Prostate gland (tissue), 2 donors: ENCODE measurements around the gene SH2B3. TPM values are rescaled to one million over a fixed set of nuclear protein-coding genes. Genes with fewer than 3 reads are reported as not detected.

ENCODE experiments used
- DNase-seq: peaks from one replicate; pipeline ENCODE4 v3.0.0-alpha.2; 2019; ENCODE audit warnings: low spot score
- H3K27ac ChIP-seq, 2 donors: fragments of 200-600 bp; sonication (generic); 2 replicates each; pipeline ENCODE4 v1.5.1; 2017 to 2019
- H3K27me3 ChIP-seq: fragments of 200-600 bp; sonication (generic); replicated peaks from 2 replicates; pipeline ENCODE4 v1.5.1; 2019; ENCODE audit not compliant: insufficient read depth
- H3K36me3 ChIP-seq, 2 donors: fragments of 200-600 bp; sonication (generic); 1 replicate in 1 of 2; 2 replicates in 1 of 2; pipeline versions ENCODE4 v1.5.1 to v1.8.1; 2017 to 2019
- H3K4me1 ChIP-seq: fragments of 200-600 bp; sonication (generic); replicated peaks from 2 replicates; pipeline ENCODE4 v1.5.1; 2019
- H3K4me3 ChIP-seq, 2 donors: fragments of 200-600 bp; sonication (generic); 2 replicates each; pipeline ENCODE4 v1.5.1; 2017 to 2019
- H3K9me3 ChIP-seq: fragments of 200-600 bp; sonication (generic); 2 replicates; pipeline ENCODE4 v1.5.1; 2017
- POLR2A ChIP-seq: fragments of 450-650 bp; IDR thresholded peaks from one replicate; pipeline ENCODE4 v1.6.1; 2016; ENCODE audit warnings: antibody characterized with exemption, mild to moderate bottlenecking
- POLR2AphosphoS5 ChIP-seq: sonication (generic); formaldehyde crosslinking; IDR thresholded peaks from one replicate; pipeline ENCODE4 v1.6.1; 2017; ENCODE audit warnings: antibody characterized with exemption
- WGBS: methylation state at CpG from one replicate; pipeline ENCODE4 v1.1.5; 2018; 5-methylcytosine and 5-hydroxymethylcytosine counted together
- intact Hi-C: fragments of 100-400 bp; cut with DNase I; formaldehyde crosslinking; loops from one replicate; pipeline ENCODE4 v1.14.2; 2022
- total RNA-seq, 2 donors: library from RNA; depleted of rRNA; stranded (reverse); fragments of >200 nt; gene quantifications; one replicate each; pipeline ENCODE4 v1.1.0, GENCODE V29; 2016
- TF ChIP-seq, protein P1 (sequence below), 4 experiments: fragments of 200-600 bp in 2 of 4; fragments of 450-650 bp in 2 of 4; sonication (generic) in 2 of 4; IDR thresholded peaks; 1 replicate in 3 of 4; 2 replicates in 1 of 4; pipeline ENCODE4 v1.5.1; 2016 to 2019; ENCODE audit warnings: antibody characterized with exemption in 4 of 4, mild to moderate bottlenecking in 2 of 4, moderate library complexity in 2 of 4

The SH2B3 gene
- total RNA-seq, 2 donors from 2014 or later: 13.3 to 34.8 TPM

DNA sequence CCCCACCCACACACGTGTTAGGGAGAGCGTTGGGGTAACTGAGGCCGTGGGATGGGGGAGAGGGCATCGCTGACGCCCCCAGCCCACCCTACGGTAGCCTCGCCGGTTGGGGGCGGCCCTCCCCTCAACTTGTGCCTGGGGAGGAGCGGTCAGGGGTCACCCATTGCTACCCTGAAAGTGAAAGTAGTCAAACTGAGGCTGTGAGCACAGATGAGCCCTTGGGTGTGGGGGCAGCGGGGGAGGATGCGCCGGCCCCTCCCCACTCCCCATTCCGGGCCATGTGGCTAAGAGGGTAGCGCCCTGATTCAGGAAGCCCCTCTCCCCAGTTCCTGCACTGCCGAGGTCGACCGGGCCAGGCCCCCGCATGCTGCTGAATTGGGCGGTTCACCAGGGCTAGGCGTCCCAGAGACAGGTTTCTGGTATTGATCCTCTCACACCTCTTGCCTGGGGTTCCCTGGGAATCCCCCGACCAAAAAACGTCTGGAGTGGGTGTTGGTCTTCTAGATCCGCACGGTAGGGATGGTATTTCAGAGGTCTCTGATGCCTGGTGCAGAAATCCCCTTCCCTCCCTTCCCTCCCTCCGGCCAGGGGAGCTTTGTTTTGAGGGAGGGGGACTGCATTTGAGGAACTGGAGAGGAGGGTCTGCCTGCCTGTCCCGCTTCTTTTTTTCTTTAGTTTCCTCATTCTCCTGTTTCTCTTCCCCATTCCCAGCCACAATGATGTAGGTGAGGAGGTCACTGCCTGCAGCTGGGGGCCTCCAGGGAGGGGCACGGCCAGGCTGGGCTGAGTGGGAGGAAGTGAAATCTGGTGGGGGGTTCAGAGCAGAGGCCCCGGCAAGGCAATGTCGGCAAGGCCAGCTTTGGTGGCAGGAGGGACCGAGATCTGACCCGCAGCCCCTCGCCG is 1.0 kb downstream of the SH2B3 start:
- no peak for DNase-seq
- peak overlapping the region; percentile 67 to 69 for H3K27ac ChIP-seq
- H3K36me3 ChIP-seq: no peaks in the 10 kb centered on the region
- peak overlapping the region; percentile 84 to 93 for H3K4me3 ChIP-seq
- H3K4me1 ChIP-seq: peaks cover 5% of the 10 kb centered on the region
- WGBS: 28% methylated on average over 30 of the region's 34 CpGs
- H3K27me3 ChIP-seq: no peaks in the 10 kb centered on the region
- no peak for TF ChIP-seq POLR2AphosphoS5
- no peak for TF ChIP-seq POLR2A
- TF ChIP-seq, protein P1, sequence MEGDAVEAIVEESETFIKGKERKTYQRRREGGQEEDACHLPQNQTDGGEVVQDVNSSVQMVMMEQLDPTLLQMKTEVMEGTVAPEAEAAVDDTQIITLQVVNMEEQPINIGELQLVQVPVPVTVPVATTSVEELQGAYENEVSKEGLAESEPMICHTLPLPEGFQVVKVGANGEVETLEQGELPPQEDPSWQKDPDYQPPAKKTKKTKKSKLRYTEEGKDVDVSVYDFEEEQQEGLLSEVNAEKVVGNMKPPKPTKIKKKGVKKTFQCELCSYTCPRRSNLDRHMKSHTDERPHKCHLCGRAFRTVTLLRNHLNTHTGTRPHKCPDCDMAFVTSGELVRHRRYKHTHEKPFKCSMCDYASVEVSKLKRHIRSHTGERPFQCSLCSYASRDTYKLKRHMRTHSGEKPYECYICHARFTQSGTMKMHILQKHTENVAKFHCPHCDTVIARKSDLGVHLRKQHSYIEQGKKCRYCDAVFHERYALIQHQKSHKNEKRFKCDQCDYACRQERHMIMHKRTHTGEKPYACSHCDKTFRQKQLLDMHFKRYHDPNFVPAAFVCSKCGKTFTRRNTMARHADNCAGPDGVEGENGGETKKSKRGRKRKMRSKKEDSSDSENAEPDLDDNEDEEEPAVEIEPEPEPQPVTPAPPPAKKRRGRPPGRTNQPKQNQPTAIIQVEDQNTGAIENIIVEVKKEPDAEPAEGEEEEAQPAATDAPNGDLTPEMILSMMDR (IDR thresholded peaks at IDR 0.05): no peak
- no peaks in the 10 kb centered on the region for H3K9me3 ChIP-seq
- intact Hi-C loops: loop anchor here (5.0 kb wide), 1 partner anchor 46 kb away; no protein-coding TSS in a partner anchor

DNA sequence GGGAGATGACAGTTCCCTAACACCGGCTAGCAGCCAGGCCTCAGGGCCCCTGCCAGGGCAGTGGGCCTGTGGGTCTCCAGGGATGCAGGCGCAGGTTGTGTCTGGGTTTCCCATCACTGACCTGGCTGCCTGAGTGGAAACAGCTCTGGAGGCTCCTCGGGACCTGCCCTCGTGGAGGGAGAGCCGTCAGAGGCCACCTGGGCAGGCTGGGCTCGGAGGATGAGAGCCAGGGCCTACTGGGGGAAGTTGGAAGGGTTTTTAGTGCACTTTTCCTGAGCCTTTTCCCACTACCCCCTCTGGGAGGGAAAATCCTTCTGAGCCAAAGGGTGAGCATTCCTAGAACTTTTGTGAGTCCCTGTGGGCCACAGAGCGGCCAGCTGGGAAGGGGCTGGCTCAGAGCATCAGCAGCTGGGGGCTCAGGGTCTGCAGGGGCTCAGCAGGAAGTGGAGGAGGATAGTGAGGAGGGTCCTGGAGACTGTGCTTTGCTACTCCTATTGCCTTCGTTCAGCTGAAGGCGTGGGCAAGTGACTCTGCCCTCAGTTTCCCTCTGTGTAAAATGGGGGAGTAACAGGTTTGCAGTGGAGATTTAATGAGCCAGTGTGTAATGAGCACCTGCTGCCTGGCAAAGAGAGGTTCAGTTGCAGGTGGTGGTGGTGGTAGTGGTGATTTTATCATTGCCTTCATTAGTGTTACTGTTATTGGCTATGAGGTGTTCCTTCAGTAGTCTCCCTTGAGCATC is 1.8 kb downstream of the SH2B3 start:
- TF ChIP-seq POLR2A: no peak
- DNase-seq: no peak
- Histone ChIP-seq H3K27me3 (no peaks in the 10 kb centered on the region), H3K36me3 (no peaks in the 10 kb centered on the region), H3K27ac (peak overlapping the region; percentile 67 to 69), H3K4me1 (peaks cover 5% of the 10 kb centered on the region), H3K9me3 (no peaks in the 10 kb centered on the region), H3K4me3 (peak overlapping the region; percentile 84 to 93)
- intact Hi-C loops: loop anchor here (5.0 kb wide), 1 partner anchor 45 kb away; no protein-coding TSS in a partner anchor
- 80% methylated on average over 9 of the region's 9 CpGs for WGBS

DNA sequence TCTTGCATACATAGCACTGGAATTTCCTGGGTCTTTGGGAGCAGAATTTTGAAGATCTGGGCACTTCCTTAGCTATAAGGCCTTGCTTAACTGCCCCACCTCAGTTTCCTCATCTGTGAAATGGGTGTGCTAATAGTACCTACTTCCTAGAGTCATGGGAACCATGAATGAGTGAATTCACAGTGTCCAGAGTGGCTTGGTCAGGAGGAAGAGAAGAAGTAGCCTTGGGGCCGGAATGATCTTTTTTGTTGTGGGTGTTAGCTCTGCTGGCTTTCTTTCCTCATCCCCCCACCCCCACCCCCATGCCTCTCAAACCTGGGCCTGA is 2.4 kb downstream of the SH2B3 start:
- no peak for DNase-seq
- no peak for TF ChIP-seq POLR2A
- Histone ChIP-seq H3K4me1 (peaks cover 5% of the 10 kb centered on the region), H3K27me3 (no peaks in the 10 kb centered on the region), H3K27ac (no peak overlapping the region), H3K36me3 (no peaks in the 10 kb centered on the region), H3K4me3 (no peak overlapping the region), H3K9me3 (no peaks in the 10 kb centered on the region)
- intact Hi-C loops: loop anchor here (5.0 kb wide), 1 partner anchor 44 kb away; no protein-coding TSS in a partner anchor
- 78% methylated on average over 1 of the region's 1 CpG for WGBS

DNA sequence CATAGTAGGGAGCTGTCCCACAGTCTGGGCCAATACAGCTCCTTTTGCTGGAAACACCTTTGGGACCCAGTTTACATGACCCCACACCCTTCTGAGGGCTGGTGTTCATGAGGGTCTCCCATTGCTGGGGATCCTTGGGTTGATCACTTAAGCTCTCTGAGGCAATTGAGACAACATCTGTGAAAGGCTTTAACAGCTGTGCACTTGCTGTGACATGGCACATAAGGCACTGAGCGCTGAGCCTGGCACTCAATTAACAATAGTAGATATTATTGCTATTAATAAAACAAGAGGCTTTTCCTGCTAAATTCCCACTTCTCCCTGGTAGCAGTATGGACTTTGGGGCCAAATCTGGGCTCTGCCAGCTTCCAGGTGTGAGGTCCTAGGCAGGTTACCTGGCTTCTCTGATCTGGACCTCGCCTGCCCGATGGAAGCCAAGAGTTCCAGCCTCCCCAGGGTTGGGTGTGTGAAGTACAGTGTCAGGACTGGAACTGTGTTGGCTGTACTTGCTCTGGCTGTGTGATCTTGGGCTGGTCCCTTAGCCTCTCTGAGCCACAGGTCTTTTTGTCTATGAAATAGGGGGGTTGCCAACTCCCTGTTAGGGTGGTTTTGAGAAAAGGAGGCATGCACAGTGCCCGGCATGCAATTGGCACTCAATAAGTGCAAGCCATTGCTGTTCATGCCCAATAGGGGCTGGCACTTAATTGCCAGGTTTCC is 3.1 kb downstream of the SH2B3 start:
- no peaks in the 10 kb centered on the region for H3K9me3 ChIP-seq
- intact Hi-C loops: loop anchor here (5.0 kb wide), 1 partner anchor 43 kb away; no protein-coding TSS in a partner anchor
- H3K4me3 ChIP-seq: no peak overlapping the region
- no peaks in the 10 kb centered on the region for H3K36me3 ChIP-seq
- WGBS: 84% methylated on average over 4 of the region's 4 CpGs
- TF ChIP-seq, protein P1 (IDR thresholded peaks at IDR 0.05): no peak
- TF ChIP-seq POLR2AphosphoS5: no peak
- no peak for TF ChIP-seq POLR2A
- H3K4me1 ChIP-seq: peaks cover 5% of the 10 kb centered on the region
- no peaks in the 10 kb centered on the region for H3K27me3 ChIP-seq
- H3K27ac ChIP-seq: peak overlapping the region in 1 of 2 donors; percentile 54
- no peak for DNase-seq

DNA sequence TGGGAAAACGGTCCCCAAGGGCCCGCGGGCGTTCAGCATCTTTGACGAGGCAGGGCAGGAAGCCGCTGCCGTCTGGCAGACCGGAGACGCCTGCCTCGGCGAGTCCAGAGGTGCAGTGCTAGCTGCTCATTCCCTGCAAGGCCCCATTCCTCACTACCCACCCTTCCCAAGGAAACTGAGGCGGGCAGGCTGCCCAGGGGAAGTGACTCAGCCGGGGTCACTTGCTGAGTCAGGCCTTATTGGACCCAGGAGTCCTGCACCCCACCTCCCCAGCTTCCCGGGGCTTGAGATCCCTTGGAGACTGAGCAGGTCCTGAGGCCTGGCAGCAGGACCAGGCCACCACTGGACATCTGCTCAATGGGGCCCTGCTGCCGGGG is 3.7 kb downstream of the SH2B3 start:
- Histone ChIP-seq H3K27ac (peak overlapping the region in 1 of 2 donors; percentile 54), H3K27me3 (no peaks in the 10 kb centered on the region), H3K9me3 (no peaks in the 10 kb centered on the region), H3K4me1 (peaks cover 5% of the 10 kb centered on the region), H3K36me3 (no peaks in the 10 kb centered on the region), H3K4me3 (no peak overlapping the region)
- WGBS: 53% methylated on average over 15 of the region's 15 CpGs
- intact Hi-C loops: loop anchor here (5.0 kb wide), 1 partner anchor 43 kb away; no protein-coding TSS in a partner anchor
- TF ChIP-seq, protein P1 (IDR thresholded peaks at IDR 0.05): no peak
- TF ChIP-seq POLR2AphosphoS5 (no peak), POLR2A (no peak)
- DNase-seq: no peak
